Natural killer cell (primary cell): Measurements from ENCODE around the gene ZFR. TPM values are rescaled to one million over a fixed set of nuclear protein-coding genes. Genes with fewer than 3 reads are reported as not detected.
A peak's percentile ranks its signal among the peaks of the same experiment; 100 is the strongest.

Experiments
- ATAC-seq, 3 donors: fragments of 150-1000 bp in 2 of 3; fragments of 200-7000 bp in 1 of 3; cut with Tn5 transposase; 1 replicate in 1 of 3; 2 replicates in 2 of 3; pipeline ENCODE4 v1.10.0; 2021; ENCODE audit warnings: mild to moderate bottlenecking in 2 of 3, moderate library complexity in 2 of 3
- DNase-seq, 2 donors: peaks; one replicate each; pipeline versions ENCODE4 v3.0.0 to v3.0.0-alpha.2; 2013 to 2021; ENCODE audit warnings: mixed read lengths in 1 of 2
- H3K27ac ChIP-seq: one replicate; pipeline ENCODE4 v1.5.1; 2013; ENCODE audit warnings: mild to moderate bottlenecking, low read length
- H3K27me3 ChIP-seq: one replicate; pipeline ENCODE4 v1.6.1; 2013; ENCODE audit warnings: low read length; ENCODE audit not compliant: control insufficient read depth, insufficient read depth
- H3K36me3 ChIP-seq: one replicate; pipeline ENCODE4 v1.6.1; 2013; ENCODE audit warnings: low read length; ENCODE audit not compliant: control insufficient read depth, insufficient read depth
- H3K4me1 ChIP-seq: one replicate; pipeline ENCODE4 v1.6.1; 2013; ENCODE audit warnings: low read length; ENCODE audit not compliant: control insufficient read depth, insufficient read depth
- H3K4me3 ChIP-seq: one replicate; pipeline ENCODE4 v1.5.1; 2013; ENCODE audit warnings: low read length
- H3K9me3 ChIP-seq: one replicate; pipeline ENCODE4 v1.6.1; 2013; ENCODE audit warnings: low read length; ENCODE audit not compliant: control insufficient read depth, insufficient read depth
- H3K27ac Mint-ChIP-seq, 2 donors: one replicate each; pipeline ENCODE4 v1.8.0; 2022; ENCODE audit warnings: mild to moderate bottlenecking in 2 of 2, mixed read lengths in 2 of 2, moderate library complexity in 1 of 2
- H3K27me3 Mint-ChIP-seq, 2 donors: one replicate each; pipeline ENCODE4 v1.8.0; 2022; ENCODE audit warnings: low read depth in 2 of 2, mixed read lengths in 2 of 2
- H3K36me3 Mint-ChIP-seq: one replicate; pipeline ENCODE4 v1.8.0; 2022; ENCODE audit warnings: mixed read lengths
- H3K4me1 Mint-ChIP-seq, 2 donors: one replicate each; pipeline ENCODE4 v1.8.0; 2022; ENCODE audit warnings: mixed read lengths in 2 of 2
- H3K4me3 Mint-ChIP-seq: one replicate; pipeline ENCODE4 v1.8.0; 2022; ENCODE audit warnings: mild to moderate bottlenecking, moderate library complexity, mixed read lengths
- H3K9me3 Mint-ChIP-seq, 2 donors: one replicate each; pipeline ENCODE4 v1.8.0; 2022; ENCODE audit warnings: mixed read lengths in 2 of 2
- CTCF ChIP-seq: fragments of 200-600 bp; IDR thresholded peaks from one replicate; pipeline ENCODE4 v1.8.0; 2022; ENCODE audit warnings: antibody characterized with exemption
- WGBS: methylation state at CpG from one replicate; pipeline ENCODE4 v1.1.7; 2013; ENCODE audit warnings: missing lambda C conversion rate; ENCODE audit not compliant: insufficient coverage; 5-methylcytosine and 5-hydroxymethylcytosine counted together
- intact Hi-C: fragments of 100-400 bp; cut with micrococcal nuclease; formaldehyde crosslinking; loops from one replicate; pipeline ENCODE4 v1.14.2; 2022
- total RNA-seq, 4 donors: library from RNA; stranded (reverse); fragments of 120-200 nt in 1 of 4; gene quantifications; one replicate each; pipeline versions ENCODE4 v1.2.3 to v1.2.4, GENCODE V29; 2013 to 2022

Gene ZFR
- total RNA-seq, 3 donors from 2014 or later (not counting 1 experiment from before 2014, with no cell fraction given): 62.7 to 70.8 (median 62.7) TPM

DNA sequence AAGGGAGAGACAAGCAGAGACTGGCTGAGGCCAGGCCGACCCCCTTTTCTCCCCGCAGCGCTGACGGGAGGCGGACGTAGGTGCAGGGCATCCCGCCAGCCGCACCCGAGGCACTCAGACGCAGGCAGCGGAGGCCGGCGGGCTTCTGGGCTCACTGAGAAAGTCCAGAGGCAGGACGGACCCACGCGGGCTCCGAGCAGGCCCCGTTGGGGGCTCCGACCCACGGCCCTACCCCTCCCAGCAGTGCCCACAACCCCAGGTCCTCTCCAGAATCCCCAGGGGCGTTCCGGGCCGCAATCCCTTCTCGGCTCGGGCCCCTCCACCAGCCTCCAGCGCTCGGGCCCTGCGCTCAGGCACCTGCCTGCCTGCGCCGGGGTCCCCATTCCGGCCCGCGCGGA is 132.3 kb downstream of the ZFR start:
- TF ChIP-seq CTCF: no peak
- H3K4me1 ChIP-seq: peaks cover 33% of the 10 kb centered on the region
- Mint-ChIP-seq H3K36me3 (no peaks in the 10 kb centered on the region), H3K4me1 (peaks cover 48 to 49% of the 10 kb centered on the region in 2 donors), H3K27me3 (no peaks in the 10 kb centered on the region), H3K27ac (peak overlapping the region; percentile 89 to 95), H3K9me3 (no peaks in the 10 kb centered on the region), H3K4me3 (peak overlapping the region; percentile 91)
- ATAC-seq: peak; percentile 1 to 18 (median 8)
- H3K9me3 ChIP-seq: no peaks in the 10 kb centered on the region
- H3K4me3 ChIP-seq: peak overlapping the region; percentile 73
- intact Hi-C loops: loop anchor here (1.0 to 5.0 kb wide), 3 partner anchors 29 to 275 kb away; partner anchors contain the start of gene SUB1
- H3K27ac ChIP-seq: peak overlapping the region; percentile 80
- no peaks in the 10 kb centered on the region for H3K36me3 ChIP-seq
- peak; percentile 49 to 61 for DNase-seq
- H3K27me3 ChIP-seq: no peaks in the 10 kb centered on the region
- WGBS: 0% methylated on average over 34 of the region's 34 CpGs

GRCh38 chr5:32311404-32312196 is 132.9 kb downstream of the ZFR start:
- Mint-ChIP-seq H3K36me3 (no peaks in the 10 kb centered on the region), H3K4me1 (peaks cover 52 to 55% of the 10 kb centered on the region in 2 donors), H3K4me3 (peak overlapping the region; percentile 91), H3K27ac (peak overlapping the region; percentile 89 to 95), H3K27me3 (no peaks in the 10 kb centered on the region), H3K9me3 (no peaks in the 10 kb centered on the region)
- intact Hi-C loops: loop anchor here (1.0 to 5.0 kb wide), 3 partner anchors 28 to 276 kb away; partner anchors contain the start of gene SUB1
- peaks cover 33% of the 10 kb centered on the region for H3K4me1 ChIP-seq
- DNase-seq: peak in 1 of 2 donors; percentile 9
- no peak for ATAC-seq
- peak overlapping the region; percentile 73 for H3K4me3 ChIP-seq
- H3K9me3 ChIP-seq: no peaks in the 10 kb centered on the region
- WGBS: 30% methylated on average over 16 of the region's 16 CpGs
- no peaks in the 10 kb centered on the region for H3K36me3 ChIP-seq
- no peaks in the 10 kb centered on the region for H3K27me3 ChIP-seq
- H3K27ac ChIP-seq: peak overlapping the region; percentile 80
- TF ChIP-seq CTCF: no peak

- 65% methylated on average over 6 of the region's 6 CpGs for WGBS
- DNase-seq (no peak), ATAC-seq (no peak)
- Mint-ChIP-seq H3K27me3 (no peaks in the 10 kb centered on the region), H3K27ac (peak overlapping the region; percentile 6 to 43), H3K4me1 (peaks cover 62 to 66% of the 10 kb centered on the region in 2 donors), H3K4me3 (peak overlapping the region; percentile 69), H3K9me3 (no peaks in the 10 kb centered on the region), H3K36me3 (no peaks in the 10 kb centered on the region)
- H3K27ac ChIP-seq: no peak overlapping the region
- intact Hi-C loops: loop anchor here (5.0 kb wide), 1 partner anchor 278 kb away; the partner anchor contains the start of gene SUB1
- H3K9me3 ChIP-seq: no peaks in the 10 kb centered on the region
- H3K27me3 ChIP-seq: no peaks in the 10 kb centered on the region
- H3K4me1 ChIP-seq: peaks cover 36% of the 10 kb centered on the region
- H3K4me3 ChIP-seq: no peak overlapping the region
- no peak for TF ChIP-seq CTCF
- H3K36me3 ChIP-seq: no peaks in the 10 kb centered on the region
Observed at GRCh38 chr5:32309761-32310160, 134.8 kb downstream of the ZFR start.
